ACC112 (cell line): ENCODE measurements around the gene ITPR2.

Source experiments
- H2AFZ ChIP-seq: fragments of 200-600 bp; sonication (generic); one replicate; pipeline ENCODE4 v1.6.0; 2017; ENCODE audit warnings: antibody characterized with exemption, low read length; ENCODE audit not compliant: unreplicated experiment
- H3K27ac ChIP-seq: fragments of 200-600 bp; sonication (generic); 2 replicates; pipeline ENCODE4 v1.5.1; 2014; ENCODE audit warnings: low read depth, mild to moderate bottlenecking, antibody characterized with exemption, low read length, moderate library complexity
- H3K27me3 ChIP-seq: fragments of 200-600 bp; sonication (generic); 2 replicates; pipeline ENCODE4 v1.6.1; 2014; ENCODE audit warnings: mild to moderate bottlenecking, antibody characterized with exemption, low read length, moderate library complexity, mixed read lengths; ENCODE audit not compliant: insufficient read depth
- H3K36me3 ChIP-seq: fragments of 200-600 bp; sonication (generic); 2 replicates; pipeline ENCODE4 v1.6.1; 2016; ENCODE audit warnings: mild to moderate bottlenecking, antibody characterized with exemption, low read length, moderate library complexity, mixed read lengths; ENCODE audit not compliant: insufficient read depth
- H3K4me1 ChIP-seq: fragments of 200-600 bp; sonication (generic); one replicate; pipeline ENCODE4 v1.6.1; 2016; ENCODE audit warnings: low read length, mixed read lengths; ENCODE audit not compliant: insufficient read depth, unreplicated experiment, control insufficient read depth
- H3K4me3 ChIP-seq: fragments of 200-600 bp; sonication (generic); 2 replicates; pipeline ENCODE4 v1.5.1; 2014; ENCODE audit warnings: mild to moderate bottlenecking, low read depth, low read length
- H3K79me2 ChIP-seq: fragments of 200-600 bp; sonication (generic); one replicate; pipeline ENCODE4 v1.6.0; 2016; ENCODE audit warnings: low read length; ENCODE audit not compliant: control insufficient read depth, unreplicated experiment, insufficient read depth

ITPR2 gene

GRCh38 chr12:26832822-26833742, at the start of gene ITPR2:
Gene ITPR2, minus strand, starts transcription at chr12:26833194. Its CDS starts 413 bp downstream, at chr12:26832781.
- H3K27me3 ChIP-seq: no peaks in the 10 kb centered on the region
- H3K4me1 ChIP-seq: peaks cover 3% of the 10 kb centered on the region
- H3K79me2 ChIP-seq: peaks cover 19% of the 10 kb centered on the region
- H3K27ac ChIP-seq: peak within 1 kb of the TSS; percentile 88
- H3K4me3 ChIP-seq: peak within 1 kb of the TSS; percentile 86
- H2AFZ ChIP-seq: peak within 1 kb of the TSS; percentile 53
- no peaks in the 10 kb centered on the region for H3K36me3 ChIP-seq

DNA sequence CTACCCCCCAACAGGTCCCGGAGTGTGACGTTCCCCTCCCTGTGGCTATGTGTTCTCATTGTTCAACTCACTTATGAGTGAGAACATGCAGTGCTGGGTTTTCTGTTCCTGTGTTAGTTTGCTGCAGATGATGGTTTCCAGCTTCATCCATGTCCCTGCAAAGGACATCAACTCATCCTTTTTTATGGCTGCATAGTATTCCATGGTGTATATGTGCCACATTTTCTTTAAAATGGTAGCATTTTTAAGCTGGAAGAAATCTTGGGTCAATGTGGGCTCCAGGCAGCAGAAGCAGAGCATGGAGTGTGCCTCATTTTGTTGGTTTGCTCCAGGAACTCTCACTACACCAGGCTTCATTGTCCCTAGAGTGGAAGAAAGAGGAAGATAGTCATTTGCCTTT, 47.6 kb upstream of the ITPR2 start:
- H3K79me2 ChIP-seq: no peaks in the 10 kb centered on the region
- H3K27ac ChIP-seq: no peak overlapping the region
- no peaks in the 10 kb centered on the region for H3K4me1 ChIP-seq
- no peak overlapping the region for H2AFZ ChIP-seq
- H3K27me3 ChIP-seq: peaks cover 7% of the 10 kb centered on the region
- no peak overlapping the region for H3K4me3 ChIP-seq
- H3K36me3 ChIP-seq: no peaks in the 10 kb centered on the region

GRCh38 chr12:26878661-26879119, 45.7 kb upstream of the ITPR2 start:
- H3K36me3 ChIP-seq: no peaks in the 10 kb centered on the region
- H3K27me3 ChIP-seq: peaks cover 7% of the 10 kb centered on the region
- H2AFZ ChIP-seq: no peak overlapping the region
- H3K4me1 ChIP-seq: no peaks in the 10 kb centered on the region
- no peaks in the 10 kb centered on the region for H3K79me2 ChIP-seq
- no peak overlapping the region for H3K4me3 ChIP-seq
- H3K27ac ChIP-seq: no peak overlapping the region

GRCh38 chr12:26874501-26875296, 41.7 kb upstream of the ITPR2 start:
- Histone ChIP-seq H3K27me3 (no peaks in the 10 kb centered on the region), H3K36me3 (no peaks in the 10 kb centered on the region), H3K4me3 (no peak overlapping the region), H2AFZ (no peak overlapping the region), H3K4me1 (peaks cover 9% of the 10 kb centered on the region), H3K27ac (no peak overlapping the region), H3K79me2 (no peaks in the 10 kb centered on the region)

DNA sequence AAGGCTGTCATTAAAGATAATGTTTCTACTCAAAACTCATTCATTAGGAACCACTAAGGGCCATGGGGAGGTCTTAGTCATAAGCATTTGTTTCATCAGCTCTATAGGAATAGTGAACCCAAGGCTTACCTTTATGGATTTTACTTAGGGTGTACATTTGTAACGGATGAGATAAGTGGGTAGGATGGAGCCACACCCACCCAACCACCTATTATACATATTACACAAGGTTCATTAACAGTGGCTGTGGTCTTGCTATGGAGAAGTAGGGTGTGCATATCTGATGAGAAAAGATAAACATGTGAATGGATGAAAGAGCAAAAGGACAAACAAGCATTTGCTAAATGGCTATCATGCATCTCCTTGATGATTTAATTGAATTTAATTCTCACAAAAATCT, 39.6 kb upstream of the ITPR2 start:
- H3K36me3 ChIP-seq: no peaks in the 10 kb centered on the region
- no peaks in the 10 kb centered on the region for H3K79me2 ChIP-seq
- no peak overlapping the region for H3K27ac ChIP-seq
- H3K4me1 ChIP-seq: peaks cover 9% of the 10 kb centered on the region
- H2AFZ ChIP-seq: no peak overlapping the region
- H3K27me3 ChIP-seq: no peaks in the 10 kb centered on the region
- no peak overlapping the region for H3K4me3 ChIP-seq

DNA sequence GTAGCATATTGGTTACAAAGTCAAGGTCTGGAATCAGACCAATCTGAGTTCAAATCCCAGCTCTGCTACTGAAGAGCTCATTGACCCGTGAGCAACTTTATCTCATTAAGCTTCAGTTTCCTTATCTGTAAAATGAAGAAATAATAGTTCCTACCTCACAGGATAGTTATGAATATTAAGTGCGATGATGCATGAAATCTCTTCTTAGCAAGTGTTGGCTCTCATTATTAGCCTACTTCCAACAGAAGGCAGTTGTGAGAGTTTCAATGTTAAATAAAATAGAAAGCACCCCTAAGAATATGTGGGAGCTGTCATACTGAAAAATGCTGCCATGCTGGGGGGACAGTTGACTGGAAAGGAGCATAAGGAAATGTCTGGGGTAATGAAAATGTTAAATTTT, 39.0 kb upstream of the ITPR2 start:
- H3K27ac ChIP-seq: no peak overlapping the region
- H3K79me2 ChIP-seq: no peaks in the 10 kb centered on the region
- H3K4me3 ChIP-seq: no peak overlapping the region
- H3K4me1 ChIP-seq: peaks cover 9% of the 10 kb centered on the region
- H3K36me3 ChIP-seq: no peaks in the 10 kb centered on the region
- no peaks in the 10 kb centered on the region for H3K27me3 ChIP-seq
- H2AFZ ChIP-seq: no peak overlapping the region

- no peak overlapping the region for H3K4me3 ChIP-seq
- H3K4me1 ChIP-seq: peaks cover 9% of the 10 kb centered on the region
- no peak overlapping the region for H3K27ac ChIP-seq
Observed at GRCh38 chr12:26870491-26871419, 37.8 kb upstream of the ITPR2 start.

DNA sequence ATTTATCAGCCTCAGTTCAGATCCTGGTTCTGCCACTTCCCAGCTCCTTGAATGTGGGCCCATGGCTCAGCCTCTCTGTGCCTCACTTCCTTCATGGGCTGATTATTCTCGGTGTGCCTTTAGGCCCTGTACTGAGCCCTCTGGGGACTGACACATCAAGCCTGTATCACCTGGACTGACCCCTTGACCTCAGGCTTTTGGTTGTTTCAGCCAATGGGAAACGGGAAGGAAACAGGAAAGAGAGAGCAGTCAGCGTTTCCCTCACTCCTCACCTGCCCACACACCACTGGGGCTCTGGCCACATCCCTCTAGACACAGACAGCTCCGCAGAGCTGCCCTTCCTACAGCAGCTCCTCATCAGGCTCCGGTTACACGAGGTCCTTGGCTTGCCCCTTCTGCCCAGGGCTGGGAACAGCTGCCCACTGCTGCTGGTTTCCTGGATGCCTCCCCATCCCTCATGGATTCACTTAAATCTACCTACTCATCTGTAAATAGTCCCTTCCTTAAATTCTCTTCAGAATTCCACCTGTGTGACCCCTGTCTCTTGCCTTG, 37.0 kb upstream of the ITPR2 start:
- Histone ChIP-seq H3K27me3 (no peaks in the 10 kb centered on the region), H3K4me1 (peaks cover 9% of the 10 kb centered on the region), H3K36me3 (no peaks in the 10 kb centered on the region), H2AFZ (no peak overlapping the region), H3K27ac (no peak overlapping the region), H3K4me3 (no peak overlapping the region), H3K79me2 (no peaks in the 10 kb centered on the region)

More at GRCh38 chr12:26870491-26871419, 37.8 kb upstream of the ITPR2 start:
- Histone ChIP-seq H2AFZ (no peak overlapping the region), H3K36me3 (no peaks in the 10 kb centered on the region), H3K27me3 (no peaks in the 10 kb centered on the region), H3K79me2 (no peaks in the 10 kb centered on the region)

DNA sequence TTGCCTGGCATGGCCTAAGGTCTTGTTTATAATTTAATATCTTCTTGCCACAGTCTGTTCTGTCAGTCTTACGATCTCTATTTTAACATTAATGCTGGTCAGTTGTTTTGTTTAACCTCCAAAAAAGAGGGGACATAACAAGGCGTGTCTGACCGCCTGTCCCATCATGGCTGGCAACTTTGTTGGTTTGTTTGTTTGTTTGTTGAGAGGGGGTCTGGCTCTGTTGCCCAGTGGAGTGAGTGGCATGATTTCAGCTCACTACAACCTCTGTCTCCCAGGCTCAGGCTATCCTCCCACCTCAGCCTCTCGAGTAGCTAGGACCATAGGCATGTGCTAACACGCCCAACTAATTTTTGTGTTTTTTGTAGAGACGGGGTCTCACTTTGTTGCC, 36.1 kb upstream of the ITPR2 start:
- no peak overlapping the region for H3K27ac ChIP-seq
- H3K4me3 ChIP-seq: no peak overlapping the region
- no peak overlapping the region for H2AFZ ChIP-seq
- peaks cover 9% of the 10 kb centered on the region for H3K4me1 ChIP-seq
- H3K36me3 ChIP-seq: no peaks in the 10 kb centered on the region
- no peaks in the 10 kb centered on the region for H3K79me2 ChIP-seq
- H3K27me3 ChIP-seq: no peaks in the 10 kb centered on the region
